Measurements from ENCODE around the gene RCOR3. TPM values are rescaled to one million over a fixed set of nuclear protein-coding genes. Genes with fewer than 3 reads are reported as not detected.
A peak's percentile ranks its signal among the peaks of the same experiment; 100 is the strongest.
"Not testable (repeated sequence)": the region's sequence is repeated elsewhere in the genome, so short reads cannot be mapped to it uniquely, and the experiment has no call there.

RCOR3 gene
- total RNA-seq, 1 donor from 2014 or later = 18.9 TPM

DNA sequence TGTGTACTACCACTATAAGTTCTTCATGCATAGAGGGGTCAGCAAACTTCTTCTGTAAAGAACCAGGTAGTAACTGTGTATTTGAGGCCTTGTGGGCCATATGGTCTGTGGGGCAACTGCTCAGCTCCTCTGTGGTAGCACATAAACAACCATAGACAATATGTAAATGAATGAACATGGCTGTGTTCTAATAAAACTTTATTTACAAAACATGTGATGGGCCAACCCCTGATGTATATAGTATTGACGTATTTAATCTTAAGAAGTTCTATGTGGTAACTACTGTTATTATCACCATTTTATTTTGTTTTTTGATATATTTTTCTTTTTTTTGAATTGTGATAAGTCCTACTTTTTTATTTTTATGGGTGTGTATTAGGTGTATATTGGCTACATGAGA is 82.8 kb downstream of the RCOR3 start:
- no peak for ATAC-seq

DNA sequence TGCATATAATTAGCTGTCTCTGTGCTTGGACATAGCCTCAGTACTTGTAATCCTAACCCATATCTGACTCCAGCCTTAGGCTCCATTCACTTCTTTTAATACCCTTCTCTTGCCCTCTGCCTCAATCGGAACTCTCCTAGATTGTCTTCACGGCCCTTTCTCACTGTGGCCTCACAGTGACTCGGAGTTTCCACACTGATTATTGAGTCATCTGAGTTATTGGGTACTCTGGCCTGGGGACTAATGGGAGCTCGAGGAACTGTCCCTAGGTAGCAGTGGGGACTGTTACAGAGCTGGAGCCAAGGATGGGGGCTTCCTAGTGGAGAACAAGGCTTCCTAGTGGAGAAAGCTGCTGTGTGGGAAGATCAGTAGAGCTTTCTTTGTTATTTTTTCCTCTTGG is 84.4 kb downstream of the RCOR3 start:
- no peak for ATAC-seq

GRCh38 chr1:211344152-211344618 is 85.0 kb downstream of the RCOR3 start:
- no peak for ATAC-seq

DNA sequence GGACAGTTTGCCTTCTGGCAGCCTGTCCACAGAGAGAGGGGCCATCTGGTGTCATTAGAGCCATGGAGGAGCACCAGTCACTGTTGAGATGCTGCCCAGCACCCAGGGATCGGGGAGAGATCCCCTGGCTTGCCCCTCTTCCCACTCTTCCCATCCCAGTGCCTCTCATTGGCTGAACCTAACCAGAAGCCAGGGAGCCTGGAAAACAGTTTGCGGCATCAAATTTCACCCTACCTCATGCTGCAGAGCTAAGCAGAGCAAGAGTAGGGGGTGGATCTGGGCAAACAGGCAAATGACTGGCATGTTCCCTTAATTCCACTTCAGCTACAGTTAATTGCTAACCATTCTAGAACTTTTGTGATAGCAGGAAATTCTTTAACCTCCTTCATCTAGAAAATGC is 86.6 kb downstream of the RCOR3 start:
- no peak for ATAC-seq

DNA sequence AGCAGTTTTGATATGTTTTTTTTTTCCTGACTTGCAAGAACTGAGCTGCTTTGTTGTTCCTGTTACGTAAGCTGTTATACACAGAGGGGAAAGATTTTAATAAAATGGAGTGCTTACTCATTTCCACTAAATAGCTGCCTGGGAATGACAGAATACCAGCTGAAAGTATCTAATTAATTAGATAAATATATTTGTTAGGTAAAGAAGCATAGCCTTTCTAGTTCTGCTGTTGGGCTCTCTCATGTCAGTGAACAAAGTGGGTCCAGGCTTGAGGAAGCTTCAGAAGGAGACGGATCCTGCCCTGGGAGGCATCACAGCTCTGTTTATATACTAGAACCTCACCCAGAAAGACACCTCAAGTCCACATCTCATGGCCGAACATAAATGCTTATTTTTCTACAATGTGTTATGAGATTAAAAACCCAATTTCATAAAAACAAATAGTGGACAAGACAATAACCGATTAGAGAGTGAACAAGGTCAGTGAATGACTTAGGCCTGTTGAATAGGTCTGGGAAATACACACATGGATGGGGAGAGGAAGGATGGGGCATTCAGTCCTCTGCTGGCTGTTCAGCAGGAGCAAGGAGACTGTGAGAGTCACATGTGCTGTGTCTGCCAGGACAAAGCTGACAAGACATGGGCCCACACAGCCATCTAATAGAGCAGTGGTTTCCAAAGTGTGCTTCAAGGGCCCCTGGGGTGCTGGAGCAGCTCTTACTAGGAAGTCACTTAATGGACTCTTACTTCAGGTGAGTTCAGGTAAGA is 88.1 kb downstream of the RCOR3 start:
- ATAC-seq = no peak

- ATAC-seq = no peak
Measured at GRCh38 chr1:211348547-211348946, 89.4 kb downstream of the RCOR3 start.

DNA sequence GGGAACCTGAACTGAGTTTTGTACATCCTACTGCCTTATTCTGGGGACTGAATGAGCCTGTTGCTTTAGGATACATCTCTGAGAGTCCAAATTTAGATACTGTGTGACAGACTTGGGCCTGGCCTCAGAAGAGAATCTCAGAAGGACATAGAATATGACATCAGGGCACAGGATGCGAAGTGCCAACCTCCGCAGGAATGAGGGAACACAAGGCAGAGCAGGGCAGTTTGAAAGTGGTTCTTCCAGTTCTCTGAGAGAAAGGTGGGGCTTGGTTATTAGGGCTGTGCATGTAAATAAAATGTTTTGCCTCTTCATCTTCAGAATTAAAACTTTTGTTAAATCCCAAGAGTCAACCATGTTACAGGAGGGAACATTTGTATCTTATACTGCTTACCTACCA is 90.6 kb downstream of the RCOR3 start:
- peak; percentile 46 for ATAC-seq

- not testable (repeated sequence) for ATAC-seq
Measured at GRCh38 chr1:211352055-211352454, 92.9 kb downstream of the RCOR3 start.

GRCh38 chr1:211352465-211352864 is 93.3 kb downstream of the RCOR3 start:
- ATAC-seq = no peak

DNA sequence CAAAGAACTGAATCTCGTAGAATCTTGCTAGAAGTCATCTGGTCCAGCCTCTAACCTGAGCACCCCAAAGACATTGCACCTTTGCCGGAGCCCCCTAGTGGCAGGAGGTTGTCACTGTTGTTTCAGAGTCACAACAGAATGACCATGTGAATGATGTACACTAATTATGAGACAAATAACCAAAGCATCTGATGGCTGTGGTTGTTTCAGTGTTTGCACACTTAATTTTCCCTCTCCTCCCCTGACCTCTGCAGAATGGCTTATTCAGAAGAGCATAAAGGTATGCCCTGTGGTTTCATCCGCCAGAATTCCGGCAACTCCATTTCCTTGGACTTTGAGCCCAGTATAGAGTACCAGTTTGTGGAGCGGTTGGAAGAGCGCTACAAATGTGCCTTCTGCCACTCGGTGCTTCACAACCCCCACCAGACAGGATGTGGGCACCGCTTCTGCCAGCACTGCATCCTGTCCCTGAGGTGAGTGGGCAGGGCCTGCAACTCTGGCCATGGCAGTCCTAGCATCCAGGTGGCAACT is 93.9 kb downstream of the RCOR3 start:
- ATAC-seq = peak; percentile 71

GRCh38 chr1:211353562-211354212 is 94.5 kb downstream of the RCOR3 start:
- ATAC-seq = no peak

- no peak for ATAC-seq
Measured at GRCh38 chr1:211355873-211356272, 96.7 kb downstream of the RCOR3 start.

GRCh38 chr1:211356723-211357407 is 97.7 kb downstream of the RCOR3 start:
- ATAC-seq = no peak

GRCh38 chr1:211358685-211359084 is 99.5 kb downstream of the RCOR3 start:
- ATAC-seq = no peak

- ATAC-seq = no peak
Measured at GRCh38 chr1:211359876-211360275, 100.7 kb downstream of the RCOR3 start.

DNA sequence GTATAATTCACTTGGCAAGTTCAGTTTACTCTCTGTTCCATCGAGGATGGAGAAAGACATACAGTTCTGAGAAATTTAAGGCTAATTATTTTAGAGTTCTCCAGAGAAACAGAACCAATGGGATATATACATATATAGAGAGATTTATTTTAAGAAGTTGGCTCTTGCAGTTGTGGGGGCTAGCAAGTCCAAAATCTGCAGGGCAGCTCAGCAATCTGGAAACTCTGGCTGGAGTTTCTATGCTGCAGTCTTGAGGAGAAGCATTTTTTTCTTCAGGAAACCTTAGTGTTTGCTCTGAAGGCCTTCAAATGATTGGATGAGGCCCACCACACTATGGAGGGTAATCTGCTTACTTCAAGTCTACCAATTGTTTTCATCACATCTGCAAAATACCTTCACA is 102.0 kb downstream of the RCOR3 start:
- no peak for ATAC-seq

Other genes with a start within 250 kb of the RCOR3 start
- gene KCNH1, start 125.2 kb upstream of the RCOR3 start, total RNA-seq = 1.2 TPM
- gene TRAF5, start 67.5 kb downstream of the RCOR3 start, total RNA-seq = 2.8 TPM
- gene RD3, start 232.8 kb downstream of the RCOR3 start, total RNA-seq = not detected

Measured in esophagus mucosa (tissue), 1 donor.